Liver (tissue), 3 donors: ENCODE data around the gene PLA2G4D.

Experiments
- CTCF ChIP-seq: fragments of 150-350 bp; IDR thresholded peaks from 2 replicates; pipeline ENCODE4 v1.5.1; 2017; ENCODE audit warnings: improper control_type of control experiment, low read depth, low read length; ENCODE audit not compliant: missing input control
- FOXA1 ChIP-seq: IDR thresholded peaks from 2 replicates; pipeline ENCODE4 v1.6.1; 2016; ENCODE audit warnings: antibody characterized with exemption
- JUND ChIP-seq, 2 donors: IDR thresholded peaks; 2 replicates each; pipeline ENCODE4 v1.6.1; 2016; ENCODE audit warnings: antibody characterized with exemption in 2 of 2
- RAD21 ChIP-seq, 2 donors: IDR thresholded peaks; 2 replicates each; pipeline ENCODE4 v1.6.1; 2016; ENCODE audit warnings: antibody characterized with exemption in 2 of 2, mild to moderate bottlenecking in 2 of 2
- REST ChIP-seq: IDR thresholded peaks from 2 replicates; pipeline ENCODE4 v1.6.1; 2016; ENCODE audit warnings: antibody characterized with exemption, mild to moderate bottlenecking
- YY1 ChIP-seq: IDR thresholded peaks from 2 replicates; pipeline ENCODE4 v1.6.1; 2016; ENCODE audit warnings: antibody characterized with exemption, mild to moderate bottlenecking
- ZBTB33 ChIP-seq: IDR thresholded peaks from 2 replicates; pipeline ENCODE4 v1.6.1; 2016; ENCODE audit warnings: antibody characterized with exemption
- TF ChIP-seq, protein P1 (sequence below): IDR thresholded peaks from 2 replicates; pipeline ENCODE4 v1.6.1; 2016; ENCODE audit warnings: antibody characterized with exemption
- donor health status: healthy.
- donor health status: healthy.

- TF ChIP-seq CTCF (no peak), FOXA1 (no peak), JUND (IDR thresholded peaks at IDR 0.05) (no peak), ZBTB33 (no peak), REST (no peak), YY1 (no peak), RAD21 (IDR thresholded peaks at IDR 0.05) (no peak)
- TF ChIP-seq, protein P1, sequence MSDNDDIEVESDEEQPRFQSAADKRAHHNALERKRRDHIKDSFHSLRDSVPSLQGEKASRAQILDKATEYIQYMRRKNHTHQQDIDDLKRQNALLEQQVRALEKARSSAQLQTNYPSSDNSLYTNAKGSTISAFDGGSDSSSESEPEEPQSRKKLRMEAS: no peak
Observed at GRCh38 chr15:42129364-42129763, 35.0 kb upstream of the PLA2G4D start.
